Ovary (tissue), 9 donors: ENCODE data around the gene LDLRAD4. TPM values are rescaled to one million over a fixed set of nuclear protein-coding genes. Genes with fewer than 3 reads are reported as not detected.

Experiments
- DNase-seq, 5 donors: peaks; one replicate each; pipeline ENCODE4 v3.0.0-alpha.2; 2019 to 2020
- H3K27ac ChIP-seq, 2 donors: fragments of 200-600 bp; one replicate each; pipeline versions ENCODE4 v1.5.1 to v1.8.0; 2019 to 2022
- H3K27me3 ChIP-seq: fragments of 200-600 bp; one replicate; pipeline ENCODE4 v1.8.0; 2022
- H3K36me3 ChIP-seq: fragments of 200-600 bp; sonication (generic); one replicate; pipeline ENCODE4 v1.5.1; 2019
- H3K4me1 ChIP-seq: one replicate; pipeline ENCODE4 v1.8.1; 2013; ENCODE audit warnings: mild to moderate bottlenecking, moderate library complexity; ENCODE audit not compliant: insufficient read depth
- H3K4me3 ChIP-seq: fragments of 200-600 bp; sonication (generic); one replicate; pipeline ENCODE4 v1.5.1; 2017
- H3K9me3 ChIP-seq, 2 donors: fragments of 200-600 bp in 1 of 2; sonication (generic) in 1 of 2; one replicate each; pipeline versions ENCODE4 v1.5.1 to v1.8.1; 2013 to 2019; ENCODE audit warnings: mild to moderate bottlenecking in 1 of 2, moderate library complexity in 1 of 2
- CTCF ChIP-seq, 3 donors: fragments of 450-650 bp in 2 of 3; fragments of 200-600 bp in 1 of 3; IDR thresholded peaks; one replicate each; pipeline versions ENCODE4 v1.5.1 to v1.8.0; 2016 to 2022; ENCODE audit warnings: antibody characterized with exemption in 3 of 3, mild to moderate bottlenecking in 1 of 3
- EP300 ChIP-seq: sonication (generic); formaldehyde crosslinking; IDR thresholded peaks from one replicate; pipeline ENCODE4 v1.6.1; 2017; ENCODE audit warnings: antibody characterized with exemption
- POLR2A ChIP-seq: fragments of 450-650 bp; IDR thresholded peaks from one replicate; pipeline ENCODE4 v1.6.1; 2017; ENCODE audit warnings: antibody characterized with exemption, mild to moderate bottlenecking, moderate library complexity
- WGBS, 3 donors: extraction: QIAGEN DNeasy Blood & Tissue Kit in 1 of 3; methylation state at CpG; one replicate each; pipeline versions ENCODE4 v1.1.5 to v1.1.7; 2013 to 2017; 5-methylcytosine and 5-hydroxymethylcytosine counted together
- intact Hi-C, 4 donors: fragments of 100-400 bp; cut with DNase I; formaldehyde crosslinking; loops; one replicate each; pipeline versions ENCODE4 v1.11.0 to v1.15.1; 2022 to 2023
- polyA plus RNA-seq, 2 donors: library from polyadenylated mRNA; stranded (reverse); fragments of 200-250 nt in 1 of 2; fragments of 350-450 nt in 1 of 2; fragmentation: Illumina TruSeq in 1 of 2; extraction: RNeasy Lipid Tissue Mini Kit (QIAGEN cat#74804) in 1 of 2; gene quantifications; one replicate each; pipeline ENCODE4 v1.2.3, GENCODE V29; 2013 to 2014
- total RNA-seq, 7 donors: library from RNA; depleted of rRNA in 2 of 7; stranded (reverse); fragments of >200 nt in 2 of 7; fragmentation: NEBNext Ultra II Directional in 3 of 7; extraction: Animal tissue kit (Norgen Biotek cat#: 25700) in 3 of 7; gene quantifications; one replicate each; pipeline versions ENCODE4 v1.1.0 to v1.2.4, GENCODE V29; 2016 to 2023
- donor health status: DM: no; HTN: no; CAD: no; lungs with moderate emphysema.
- donor health status: DM: no; HTN: no; CAD: no.
- donor health status: Bipolar disorder and iron deficiency.
- donor health status: DM: yes; HTN: yes; CAD: no.
- donor health status: DM: no; HTN: no; CAD: no.
- donor health status: DM: yes; HTN: yes; CAD: no.

Gene LDLRAD4
- total and polyA plus RNA-seq, 9 donors = 2.3 to 31.6 (median 8.3) TPM

- H3K36me3 ChIP-seq = no peaks in the 10 kb centered on the region
- TF ChIP-seq POLR2A = no peak
- no peak for TF ChIP-seq CTCF (IDR thresholded peaks at IDR 0.05)
- TF ChIP-seq EP300 = no peak
- 75 to 86% (median 86%) methylated on average over 12 to 13 of the region's 13 CpGs for WGBS, 3 donors
- no peak for DNase-seq
- H3K27me3 ChIP-seq = no peaks in the 10 kb centered on the region
- no peaks in the 10 kb centered on the region for H3K9me3 ChIP-seq
- intact Hi-C loops = loop anchor here in 1 of 4 donors (5.0 kb wide), 1 partner anchor 39 kb away; no protein-coding TSS in a partner anchor
- no peak overlapping the region for H3K27ac ChIP-seq
- no peak overlapping the region for H3K4me3 ChIP-seq
- H3K4me1 ChIP-seq = peaks cover 1% of the 10 kb centered on the region
Observed at GRCh38 chr18:13223311-13224143, 5.0 kb downstream of the LDLRAD4 start.

- Histone ChIP-seq H3K27ac (no peak overlapping the region), H3K27me3 (no peaks in the 10 kb centered on the region), H3K9me3 (no peaks in the 10 kb centered on the region), H3K36me3 (no peaks in the 10 kb centered on the region), H3K4me1 (peaks cover 1% of the 10 kb centered on the region), H3K4me3 (no peak overlapping the region)
- 90 to 92% (median 92%) methylated on average over 5 of the region's 5 CpGs for WGBS, 3 donors
- no peak for DNase-seq
- TF ChIP-seq POLR2A = no peak
- no peak for TF ChIP-seq CTCF (IDR thresholded peaks at IDR 0.05)
- TF ChIP-seq EP300 = no peak
- intact Hi-C loops = no loop called here
Observed at GRCh38 chr18:13225261-13225660, 6.7 kb downstream of the LDLRAD4 start.

GRCh38 chr18:13226533-13227144 is 8.1 kb downstream of the LDLRAD4 start:
- H3K27me3 ChIP-seq = no peaks in the 10 kb centered on the region
- H3K4me1 ChIP-seq = peaks cover 1% of the 10 kb centered on the region
- 85 to 94% (median 88%) methylated on average over 5 of the region's 5 CpGs for WGBS, 3 donors
- H3K4me3 ChIP-seq = no peak overlapping the region
- H3K36me3 ChIP-seq = no peaks in the 10 kb centered on the region
- no peak overlapping the region for H3K27ac ChIP-seq
- intact Hi-C loops = no loop called here
- H3K9me3 ChIP-seq = no peaks in the 10 kb centered on the region
- TF ChIP-seq POLR2A (no peak), CTCF (IDR thresholded peaks at IDR 0.05) (no peak), EP300 (no peak)
- no peak for DNase-seq

GRCh38 chr18:13227910-13228309 is 9.3 kb downstream of the LDLRAD4 start:
- H3K4me3 ChIP-seq = no peak overlapping the region
- no peaks in the 10 kb centered on the region for H3K4me1 ChIP-seq
- no peak overlapping the region for H3K27ac ChIP-seq
- no peaks in the 10 kb centered on the region for H3K36me3 ChIP-seq
- no peak for DNase-seq
- H3K27me3 ChIP-seq = no peaks in the 10 kb centered on the region
- TF ChIP-seq POLR2A = no peak
- no peak for TF ChIP-seq EP300
- no peak for TF ChIP-seq CTCF (IDR thresholded peaks at IDR 0.05)
- intact Hi-C loops = no loop called here
- H3K9me3 ChIP-seq = no peaks in the 10 kb centered on the region
- 95 to 99% (median 95%) methylated on average over 6 of the region's 6 CpGs for WGBS, 3 donors
